Measurements from ENCODE around the gene ANKRD11. TPM values are rescaled to one million over a fixed set of nuclear protein-coding genes. Genes with fewer than 3 reads are reported as not detected.
A peak's percentile ranks its signal among the peaks of the same experiment; 100 is the strongest.
"Not testable (repeated sequence)": the region's sequence is repeated elsewhere in the genome, so short reads cannot be mapped to it uniquely, and the experiment has no call there.

The ANKRD11 gene
- total RNA-seq, 8 experiments from 2014 or later: 22.6 to 148 (median 52.5) TPM

GRCh38 chr16:89364606-89365005, 125.8 kb downstream of the ANKRD11 start:
- no peak overlapping the region for H3K27ac ChIP-seq
- peak in 2 of 8 experiments; percentile 7 to 31 for ATAC-seq (replicated peaks in 6 of 8)
- in situ Hi-C loops (cut with MboI; ENCODE audit: low pct_unique_long_range_greater_than_20kb in 2 of 9, low sequenced_read_pairs in 9 of 9, unreplicated experiment in 9 of 9): no loop called here
- H3K4me3 ChIP-seq: no peak overlapping the region
- WGBS, 10 experiments: 18 to 100% (median 80%) methylated on average over 1 to 7 of the region's 8 CpGs; no CpG with 5 or more reads in 1 of the 10 experiments
- H3K4me1 ChIP-seq (replicated peaks in 1 of 2): peaks cover 5 to 24% of the 10 kb centered on the region in 2 donors

GRCh38 chr16:89363621-89364393, 126.6 kb downstream of the ANKRD11 start:
- H3K4me3 ChIP-seq: no peak overlapping the region
- H3K4me1 ChIP-seq (replicated peaks in 1 of 2): peaks cover 5 to 21% of the 10 kb centered on the region in 2 donors
- H3K27ac ChIP-seq: no peak overlapping the region
- WGBS, 10 experiments: 19 to 100% (median 74%) methylated on average over 1 to 7 of the region's 12 CpGs
- ATAC-seq (replicated peaks in 6 of 8): peak; percentile 59 to 90 (median 82)
- in situ Hi-C loops (cut with MboI; ENCODE audit: low pct_unique_long_range_greater_than_20kb in 2 of 9, low sequenced_read_pairs in 9 of 9, unreplicated experiment in 9 of 9): no loop called here

GRCh38 chr16:89362540-89363223, 127.7 kb downstream of the ANKRD11 start:
- 78 to 100% (median 96%) methylated on average over 1 to 6 of the region's 14 CpGs; no CpG with 5 or more reads in 2 of the 10 experiments for WGBS, 10 experiments
- H3K4me3 ChIP-seq; H3K27ac ChIP-seq; in situ Hi-C loops (cut with MboI; ENCODE audit: low pct_unique_long_range_greater_than_20kb in 2 of 9, low sequenced_read_pairs in 9 of 9, unreplicated experiment in 9 of 9); ATAC-seq (replicated peaks in 6 of 8): not testable (repeated sequence)
- peaks cover 6 to 24% of the 10 kb centered on the region in 2 donors for H3K4me1 ChIP-seq (replicated peaks in 1 of 2)

GRCh38 chr16:89361751-89362539, 128.4 kb downstream of the ANKRD11 start:
- H3K27ac ChIP-seq: no peak overlapping the region
- in situ Hi-C loops (cut with MboI; ENCODE audit: low pct_unique_long_range_greater_than_20kb in 2 of 9, low sequenced_read_pairs in 9 of 9, unreplicated experiment in 9 of 9): no loop called here
- peak in 3 of 8 experiments; percentile 29 to 54 (median 41) for ATAC-seq (replicated peaks in 6 of 8)
- H3K4me3 ChIP-seq: no peak overlapping the region
- WGBS, 10 experiments: 68 to 100% (median 88%) methylated on average over 1 to 9 of the region's 13 CpGs; no CpG with 5 or more reads in 1 of the 10 experiments
- H3K4me1 ChIP-seq (replicated peaks in 1 of 2): peaks cover 13 to 32% of the 10 kb centered on the region in 2 donors

- in situ Hi-C loops (cut with MboI; ENCODE audit: low pct_unique_long_range_greater_than_20kb in 2 of 9, low sequenced_read_pairs in 9 of 9, unreplicated experiment in 9 of 9): no loop called here
- no peak overlapping the region for H3K4me3 ChIP-seq
- ATAC-seq (replicated peaks in 6 of 8): no peak
- H3K27ac ChIP-seq: no peak overlapping the region
- peaks cover 16 to 34% of the 10 kb centered on the region in 2 donors for H3K4me1 ChIP-seq (replicated peaks in 1 of 2)
- 80 to 90% (median 83%) methylated on average over 2 to 5 of the region's 12 CpGs; no CpG with 5 or more reads in 4 of the 10 experiments for WGBS, 10 experiments
Measured at GRCh38 chr16:89360760-89361435, 129.5 kb downstream of the ANKRD11 start.

- Histone ChIP-seq H3K4me3 (no peak overlapping the region), H3K27ac (no peak overlapping the region), H3K4me1 (replicated peaks in 1 of 2) (peaks cover 16 to 30% of the 10 kb centered on the region in 2 donors)
- ATAC-seq (replicated peaks in 6 of 8): no peak
- in situ Hi-C loops (cut with MboI; ENCODE audit: low pct_unique_long_range_greater_than_20kb in 2 of 9, low sequenced_read_pairs in 9 of 9, unreplicated experiment in 9 of 9): no loop called here
- WGBS, 10 experiments: 31 to 100% (median 90%) methylated on average over 1 to 9 of the region's 18 CpGs; no CpG with 5 or more reads in 1 of the 10 experiments
Measured at GRCh38 chr16:89359264-89360147, 130.9 kb downstream of the ANKRD11 start.

GRCh38 chr16:89358030-89359005, 132.0 kb downstream of the ANKRD11 start:
- in situ Hi-C loops (cut with MboI; ENCODE audit: low pct_unique_long_range_greater_than_20kb in 2 of 9, low sequenced_read_pairs in 9 of 9, unreplicated experiment in 9 of 9): no loop called here
- Histone ChIP-seq H3K27ac (no peak overlapping the region), H3K4me3 (no peak overlapping the region), H3K4me1 (replicated peaks in 1 of 2) (peaks cover 11 to 19% of the 10 kb centered on the region in 2 donors)
- ATAC-seq (replicated peaks in 6 of 8): peak in 1 of 8 experiments; percentile 7
- 79 to 100% (median 90%) methylated on average over 1 to 16 of the region's 21 CpGs; no CpG with 5 or more reads in 2 of the 10 experiments for WGBS, 10 experiments

- Histone ChIP-seq H3K4me1 (replicated peaks in 1 of 2) (peaks cover 10 to 14% of the 10 kb centered on the region in 2 donors), H3K27ac (peak overlapping the region in 1 of 2 donors; percentile 39), H3K4me3 (no peak overlapping the region)
- WGBS, 10 experiments: 20 to 80% (median 55%) methylated on average over 1 to 7 of the region's 17 CpGs; no CpG with 5 or more reads in 1 of the 10 experiments
- peak; percentile 33 to 84 (median 75) for ATAC-seq (replicated peaks in 6 of 8)
- in situ Hi-C loops (cut with MboI; ENCODE audit: low pct_unique_long_range_greater_than_20kb in 2 of 9, low sequenced_read_pairs in 9 of 9, unreplicated experiment in 9 of 9): no loop called here
Measured at GRCh38 chr16:89357055-89357816, 133.1 kb downstream of the ANKRD11 start.

GRCh38 chr16:89355686-89356085, 134.7 kb downstream of the ANKRD11 start:
- Histone ChIP-seq H3K27ac (no peak overlapping the region), H3K4me3 (no peak overlapping the region), H3K4me1 (replicated peaks in 1 of 2) (peaks cover 10 to 12% of the 10 kb centered on the region in 2 donors)
- in situ Hi-C loops (cut with MboI; ENCODE audit: low pct_unique_long_range_greater_than_20kb in 2 of 9, low sequenced_read_pairs in 9 of 9, unreplicated experiment in 9 of 9): no loop called here
- WGBS, 10 experiments: 77 to 98% (median 95%) methylated on average over 2 to 9 of the region's 16 CpGs; no CpG with 5 or more reads in 3 of the 10 experiments
- no peak for ATAC-seq (replicated peaks in 6 of 8)

- in situ Hi-C loops (cut with MboI; ENCODE audit: low pct_unique_long_range_greater_than_20kb in 2 of 9, low sequenced_read_pairs in 9 of 9, unreplicated experiment in 9 of 9): no loop called here
- H3K4me3 ChIP-seq: no peak overlapping the region
- H3K4me1 ChIP-seq (replicated peaks in 1 of 2): peaks cover 10 to 12% of the 10 kb centered on the region in 2 donors
- WGBS, 10 experiments: 92 to 100% (median 94%) methylated on average over 3 to 8 of the region's 16 CpGs; no CpG with 5 or more reads in 6 of the 10 experiments
- H3K27ac ChIP-seq: no peak overlapping the region
- no peak for ATAC-seq (replicated peaks in 6 of 8)
Measured at GRCh38 chr16:89355007-89355406, 135.4 kb downstream of the ANKRD11 start.

All from motor neuron (in vitro differentiated cells).